Measurements from ENCODE around the gene IMMP2L.

DNA sequence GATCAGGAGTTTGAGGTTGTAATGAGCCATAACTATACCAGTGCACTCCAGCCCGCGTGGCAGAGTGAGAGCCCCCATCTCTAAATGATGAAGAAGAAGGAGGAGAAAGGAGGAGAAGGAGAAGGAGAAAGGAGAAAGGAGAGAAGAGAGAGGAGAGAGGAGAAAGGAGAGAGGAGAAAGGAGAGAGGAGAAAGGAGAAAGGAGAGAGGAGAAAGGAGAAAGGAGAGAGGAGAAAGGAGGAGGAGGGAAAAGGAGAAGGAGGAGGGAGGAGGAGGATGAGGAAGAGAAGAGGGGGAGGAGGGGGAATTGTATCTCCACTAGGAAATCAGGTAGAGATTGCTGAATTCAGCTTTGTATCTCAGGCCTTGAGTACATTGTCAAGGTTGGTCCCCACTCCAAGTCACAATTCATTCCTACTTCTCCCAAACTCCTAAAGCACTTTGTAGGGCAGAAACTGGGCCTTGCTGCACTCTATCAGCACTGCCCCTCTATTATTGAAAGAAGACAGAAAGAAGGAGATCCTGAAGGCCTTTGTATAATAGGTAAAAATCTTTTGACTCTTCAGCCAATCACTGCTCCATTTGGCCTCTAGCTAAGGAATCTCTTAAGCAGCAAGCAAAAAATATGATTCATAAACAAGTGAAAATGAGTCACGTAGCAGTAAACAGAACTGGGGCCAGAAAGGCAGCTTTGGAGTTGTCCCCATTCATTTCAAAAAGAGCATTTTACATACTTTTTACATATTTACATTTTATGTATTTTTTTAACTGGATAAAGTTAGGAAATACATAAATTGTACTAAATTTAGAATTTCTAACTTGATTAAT, 178.0 kb downstream of the IMMP2L start:
- TF ChIP-seq, protein P1, sequence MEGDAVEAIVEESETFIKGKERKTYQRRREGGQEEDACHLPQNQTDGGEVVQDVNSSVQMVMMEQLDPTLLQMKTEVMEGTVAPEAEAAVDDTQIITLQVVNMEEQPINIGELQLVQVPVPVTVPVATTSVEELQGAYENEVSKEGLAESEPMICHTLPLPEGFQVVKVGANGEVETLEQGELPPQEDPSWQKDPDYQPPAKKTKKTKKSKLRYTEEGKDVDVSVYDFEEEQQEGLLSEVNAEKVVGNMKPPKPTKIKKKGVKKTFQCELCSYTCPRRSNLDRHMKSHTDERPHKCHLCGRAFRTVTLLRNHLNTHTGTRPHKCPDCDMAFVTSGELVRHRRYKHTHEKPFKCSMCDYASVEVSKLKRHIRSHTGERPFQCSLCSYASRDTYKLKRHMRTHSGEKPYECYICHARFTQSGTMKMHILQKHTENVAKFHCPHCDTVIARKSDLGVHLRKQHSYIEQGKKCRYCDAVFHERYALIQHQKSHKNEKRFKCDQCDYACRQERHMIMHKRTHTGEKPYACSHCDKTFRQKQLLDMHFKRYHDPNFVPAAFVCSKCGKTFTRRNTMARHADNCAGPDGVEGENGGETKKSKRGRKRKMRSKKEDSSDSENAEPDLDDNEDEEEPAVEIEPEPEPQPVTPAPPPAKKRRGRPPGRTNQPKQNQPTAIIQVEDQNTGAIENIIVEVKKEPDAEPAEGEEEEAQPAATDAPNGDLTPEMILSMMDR (IDR thresholded peaks at IDR 0.05): no peak
- no peak for TF ChIP-seq POLR2A (IDR thresholded peaks at IDR 0.05)

All from body of pancreas (tissue), 4 donors.